ENCODE data around the gene MAN2A1.

MAN2A1 gene

DNA sequence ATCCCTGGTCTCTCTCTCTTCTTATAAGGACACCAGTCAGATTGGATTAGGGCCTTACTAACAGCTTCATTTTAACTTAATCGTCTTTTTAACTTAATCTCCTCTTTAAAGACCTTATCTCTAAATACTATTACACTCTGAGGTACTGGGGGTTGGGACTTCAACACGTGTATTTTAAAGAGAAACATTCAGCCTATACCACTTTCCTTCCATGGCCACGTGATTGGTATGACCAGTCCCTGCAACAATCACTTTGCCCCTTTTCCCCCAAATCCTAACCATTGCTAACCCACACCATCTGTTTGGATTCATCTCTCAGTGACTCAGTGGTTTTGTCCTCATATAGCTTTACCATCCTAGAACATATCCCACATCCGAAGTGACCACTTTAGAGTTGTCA, 3.8 kb upstream of the MAN2A1 start:
- no peak for FAIRE-seq

DNA sequence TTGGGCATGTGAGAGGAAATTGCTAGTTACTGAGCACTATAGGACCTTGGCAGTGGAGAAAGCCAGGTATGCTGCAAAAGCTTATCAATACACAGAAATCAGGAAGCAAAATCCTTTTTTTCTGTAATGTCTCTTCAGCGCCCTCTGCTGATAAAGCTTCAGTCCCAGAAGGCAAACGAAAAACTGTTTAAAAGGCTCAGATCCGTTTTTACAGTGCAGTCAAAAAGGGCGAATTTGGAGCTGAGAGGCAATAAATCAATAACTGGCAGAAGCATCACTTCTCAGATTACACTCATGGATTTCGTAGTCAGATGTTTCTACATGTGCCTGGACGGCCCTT, 1.1 kb upstream of the MAN2A1 start:
- no peak for FAIRE-seq

DNA sequence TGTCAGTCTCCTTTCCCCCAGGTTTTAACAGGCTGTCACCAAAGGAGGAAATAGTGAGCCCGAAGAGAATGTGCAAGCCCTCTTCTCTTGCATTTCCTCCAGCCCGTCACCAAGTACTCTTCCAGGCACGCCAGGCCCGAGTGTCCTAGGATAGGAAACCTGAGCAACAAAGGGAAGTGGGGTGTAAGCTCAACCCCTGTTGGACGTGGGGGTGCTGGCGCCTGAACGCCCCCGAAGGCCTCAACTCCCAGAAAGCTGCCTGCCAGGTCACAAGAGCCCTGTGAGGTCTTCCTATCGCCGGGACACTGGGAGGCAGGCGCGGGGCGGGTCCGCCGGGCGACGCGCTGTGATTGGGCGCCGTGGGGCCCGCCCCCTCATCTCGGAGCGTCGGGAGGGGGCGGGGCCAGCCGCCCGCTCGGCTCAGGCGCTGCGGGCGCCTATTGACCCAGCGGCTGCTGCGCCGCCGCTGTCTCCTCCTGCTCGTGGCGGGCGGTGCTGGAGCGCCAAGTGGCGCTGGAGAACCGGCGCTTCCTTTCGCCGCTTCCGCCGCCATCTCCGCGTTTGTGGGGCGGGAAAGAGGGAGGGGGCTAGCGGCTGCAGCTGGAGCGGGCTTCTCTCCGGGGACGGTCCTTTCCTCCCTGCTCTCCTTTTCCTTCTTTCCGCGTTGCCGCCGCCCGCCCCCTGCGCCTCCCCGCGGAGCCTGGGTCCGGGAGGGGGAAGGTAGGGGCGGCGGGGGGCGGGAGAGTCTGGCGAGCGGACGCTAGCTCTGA, 572 bp upstream of the MAN2A1 start:
- no peak for FAIRE-seq

DNA sequence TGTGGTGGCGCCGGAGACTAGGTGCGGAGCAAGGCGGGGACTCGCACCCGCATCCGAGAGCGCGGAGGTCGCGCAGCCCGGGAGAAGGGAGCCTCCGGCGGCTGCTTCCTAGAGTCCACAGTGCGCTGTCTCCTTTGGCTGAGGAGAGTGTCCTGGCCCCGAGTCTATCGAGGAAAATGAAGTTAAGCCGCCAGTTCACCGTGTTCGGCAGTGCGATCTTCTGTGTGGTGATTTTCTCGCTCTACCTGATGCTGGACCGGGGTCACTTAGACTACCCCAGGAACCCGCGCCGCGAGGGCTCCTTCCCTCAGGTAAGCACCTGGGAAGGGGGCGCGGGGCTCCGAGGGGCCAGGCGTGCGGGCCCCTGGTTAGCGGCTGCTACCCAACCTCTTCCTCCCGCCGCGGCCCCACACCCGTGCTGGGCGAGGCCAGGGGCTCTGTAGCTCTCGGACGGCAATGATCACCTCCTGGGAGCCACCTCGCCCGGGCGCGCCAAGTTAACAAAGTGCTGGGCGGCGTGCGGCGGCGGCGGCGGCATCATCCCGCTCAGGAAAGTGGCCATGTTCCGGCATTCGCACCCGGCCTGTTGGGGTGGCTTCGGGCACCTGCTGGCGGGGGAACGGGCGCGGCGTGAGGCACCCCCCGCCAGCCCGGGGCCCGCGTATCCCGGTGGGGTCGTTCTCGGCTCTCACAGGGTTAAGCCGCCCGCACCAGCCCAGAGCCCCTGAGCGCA, 681 bp downstream of the MAN2A1 start:
- no peak for FAIRE-seq

DNA sequence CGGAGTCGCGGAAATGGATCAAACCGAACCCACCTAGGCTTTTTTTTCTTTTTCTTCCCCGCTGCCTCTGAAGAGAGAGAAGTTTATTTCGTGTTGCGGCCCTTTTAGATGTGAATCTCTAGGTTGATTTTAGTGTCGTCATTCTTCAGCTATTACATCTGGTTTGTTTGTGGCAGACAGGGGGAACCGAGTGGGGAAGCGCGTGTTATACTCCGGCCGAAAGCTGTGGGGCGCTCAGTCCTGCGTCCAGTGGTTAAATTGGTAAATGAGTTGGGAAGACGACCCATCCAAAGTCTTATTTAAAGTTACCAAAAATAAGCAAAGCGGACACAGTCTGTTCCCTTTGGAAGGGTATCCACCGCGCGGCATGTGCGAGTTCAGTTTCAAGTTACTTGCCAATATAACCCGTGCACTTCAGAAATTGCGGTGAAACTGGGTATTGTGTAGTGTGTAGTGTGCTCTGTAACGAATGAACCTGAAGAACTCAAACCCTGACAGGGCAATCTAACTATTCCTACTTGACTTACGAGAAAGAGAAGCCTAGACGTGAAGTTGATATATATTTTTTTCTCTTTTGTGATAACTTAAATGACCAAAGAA, 1.3 kb downstream of the MAN2A1 start:
- FAIRE-seq: no peak

DNA sequence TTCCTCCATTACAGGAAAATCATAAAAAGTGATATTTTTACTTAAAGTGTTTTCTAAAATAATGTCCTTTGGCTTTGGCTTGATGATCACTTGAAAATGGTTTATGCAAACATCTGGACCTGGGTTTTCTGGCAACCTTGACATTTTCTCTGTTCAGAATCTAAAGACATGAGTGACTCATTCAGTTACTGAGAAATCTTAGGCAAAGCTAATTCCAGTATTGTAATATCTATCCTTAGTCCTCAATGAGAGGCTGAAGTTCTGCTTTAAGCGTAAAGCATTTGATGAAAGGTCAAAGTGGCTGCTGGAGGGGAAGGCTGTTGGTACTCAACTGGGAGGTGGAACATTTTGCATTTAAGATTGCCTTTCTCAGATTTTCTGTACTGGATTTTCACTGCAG, 2.3 kb downstream of the MAN2A1 start:
- no peak for FAIRE-seq

DNA sequence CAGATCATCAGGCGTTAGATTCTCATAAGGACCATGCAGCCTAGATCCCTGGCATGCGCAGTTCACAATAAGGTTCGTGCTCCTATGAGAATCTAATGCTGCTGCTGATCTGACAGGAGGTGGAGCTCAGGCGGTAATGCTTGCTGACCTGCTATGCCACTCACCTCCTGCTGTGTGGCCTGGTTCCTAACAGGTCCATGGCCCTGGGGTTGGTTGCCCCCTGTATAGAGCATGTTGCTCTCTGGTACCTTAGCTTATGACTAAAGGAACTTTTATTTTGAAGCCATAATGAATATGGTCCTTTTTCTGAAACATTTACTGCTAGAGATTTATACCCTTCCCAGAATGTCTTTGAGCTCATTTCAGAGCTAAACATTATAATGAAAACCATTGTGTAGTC, 3.1 kb downstream of the MAN2A1 start:
- no peak for FAIRE-seq

DNA sequence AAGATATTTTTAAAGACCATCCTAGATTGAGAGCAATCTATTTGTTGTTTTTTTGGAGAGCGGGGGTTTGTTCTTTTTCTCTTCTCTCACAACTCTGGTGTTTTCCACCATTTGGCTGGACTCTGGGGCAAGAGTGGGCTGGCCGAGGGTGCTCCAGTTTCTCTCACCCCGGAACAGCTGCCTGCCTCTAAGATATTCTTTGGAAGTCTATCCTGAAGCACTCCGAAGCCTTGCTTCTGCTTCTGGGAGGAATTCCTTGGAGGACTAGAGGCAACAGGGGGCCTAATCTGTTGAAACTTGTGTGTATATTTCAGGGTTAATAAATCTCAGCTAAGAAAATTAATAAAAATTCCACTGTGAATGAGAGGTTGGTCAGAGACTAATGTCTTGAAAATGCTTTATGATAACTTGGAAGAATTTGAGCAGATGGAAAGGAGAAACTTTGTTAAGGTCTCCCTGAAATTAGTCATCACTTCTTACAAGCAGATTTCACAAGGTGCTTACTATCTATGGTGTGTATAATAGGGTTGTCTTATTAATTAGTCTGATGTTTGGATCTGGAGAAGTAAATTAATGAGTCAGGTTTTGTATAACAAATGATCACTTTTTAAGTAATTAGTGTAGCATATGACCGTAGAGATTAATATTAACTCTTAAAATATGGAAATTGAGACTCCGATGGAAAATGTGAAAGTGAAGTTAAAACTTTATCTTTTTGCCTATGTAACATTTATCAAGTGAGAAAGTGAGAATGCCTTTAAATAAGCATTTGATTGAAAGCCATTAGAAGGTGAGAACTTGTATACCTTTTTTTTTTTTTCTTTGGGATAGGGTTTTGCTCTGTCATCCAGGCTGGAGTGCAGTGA, 4.0 kb downstream of the MAN2A1 start:
- FAIRE-seq: no peak

DNA sequence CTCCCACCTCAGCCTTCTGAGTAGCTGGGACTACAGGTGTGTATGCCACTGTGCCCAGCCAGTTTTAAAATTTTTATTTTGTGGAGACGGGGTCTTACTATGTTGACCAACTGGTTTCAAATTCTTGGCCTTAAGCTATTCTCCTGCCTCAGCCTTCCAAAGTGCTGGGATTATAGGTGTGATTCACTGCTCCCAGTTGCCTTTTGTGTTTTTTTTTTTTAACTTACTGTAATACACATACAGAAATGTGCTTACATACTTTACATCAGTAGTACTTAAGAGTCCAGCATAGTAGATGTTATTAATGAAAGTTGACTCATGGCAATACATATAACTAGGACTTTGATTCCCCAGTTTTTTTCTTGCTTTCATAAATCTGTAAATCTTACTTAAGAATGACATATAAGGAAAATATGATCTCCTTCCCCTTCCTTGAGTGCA, 4.7 kb downstream of the MAN2A1 start:
- FAIRE-seq: no peak

DNA sequence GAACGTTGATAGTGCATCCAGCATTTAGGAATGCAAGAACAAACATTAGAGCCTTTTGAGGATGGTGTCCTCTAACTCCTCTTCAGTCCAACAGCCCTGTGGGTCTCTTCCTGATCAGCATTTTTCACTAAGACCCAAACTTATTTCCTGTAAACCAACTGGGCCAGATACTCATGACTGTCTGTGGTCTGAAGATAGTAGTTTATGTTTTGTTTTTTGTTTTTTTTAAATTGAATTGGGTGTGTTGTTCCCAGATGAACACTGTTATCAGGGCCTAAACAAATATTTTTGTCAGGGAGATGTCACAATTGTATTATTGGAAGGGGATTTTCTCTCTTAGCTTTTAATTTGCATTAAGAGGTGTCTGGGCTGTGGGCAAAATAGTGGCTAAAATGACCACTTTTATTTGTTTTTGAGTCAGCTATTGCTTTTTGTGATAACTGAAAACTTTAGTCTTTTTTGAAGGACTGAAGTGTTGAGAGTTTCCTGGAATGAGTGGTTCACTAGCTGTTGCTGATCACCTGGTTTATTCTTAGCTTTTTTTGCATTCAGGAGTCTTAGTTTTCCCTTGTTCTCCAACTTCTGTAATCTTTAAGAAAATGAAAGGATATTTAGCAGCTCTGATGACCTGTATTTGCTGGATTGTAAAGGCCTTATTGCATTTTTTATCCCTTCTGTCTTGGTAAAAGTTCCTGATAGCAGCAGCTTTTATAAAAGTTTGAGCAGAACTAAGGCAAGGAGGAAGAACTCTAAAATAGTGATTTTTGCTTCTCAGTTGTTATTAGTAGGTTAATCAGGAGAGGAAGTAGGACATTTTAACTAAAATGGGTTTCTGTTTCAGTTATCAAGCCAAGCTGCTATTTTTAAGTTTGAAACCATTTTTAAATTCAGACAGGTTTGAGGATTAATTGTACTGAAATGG, 5.5 kb downstream of the MAN2A1 start:
- FAIRE-seq: no peak

DNA sequence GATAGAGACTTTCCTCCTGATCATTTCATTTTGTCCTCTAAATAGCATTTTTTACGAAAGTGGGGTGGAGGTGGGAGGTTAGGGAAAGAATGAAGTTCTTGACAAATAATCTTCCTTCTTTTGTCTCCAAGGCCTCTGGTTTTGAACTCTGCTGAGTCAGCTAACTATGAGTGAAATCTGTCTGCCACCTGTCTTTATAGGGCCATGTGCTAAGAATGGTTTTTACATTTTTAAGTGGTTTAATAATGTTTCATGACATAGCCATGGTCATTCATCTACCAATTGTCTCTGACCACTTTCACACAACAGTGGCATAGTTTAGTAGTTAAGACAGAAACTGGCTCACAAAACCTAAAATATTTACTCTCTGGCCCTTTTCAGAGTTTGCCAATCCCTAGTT, 7.6 kb downstream of the MAN2A1 start:
- FAIRE-seq: no peak

DNA sequence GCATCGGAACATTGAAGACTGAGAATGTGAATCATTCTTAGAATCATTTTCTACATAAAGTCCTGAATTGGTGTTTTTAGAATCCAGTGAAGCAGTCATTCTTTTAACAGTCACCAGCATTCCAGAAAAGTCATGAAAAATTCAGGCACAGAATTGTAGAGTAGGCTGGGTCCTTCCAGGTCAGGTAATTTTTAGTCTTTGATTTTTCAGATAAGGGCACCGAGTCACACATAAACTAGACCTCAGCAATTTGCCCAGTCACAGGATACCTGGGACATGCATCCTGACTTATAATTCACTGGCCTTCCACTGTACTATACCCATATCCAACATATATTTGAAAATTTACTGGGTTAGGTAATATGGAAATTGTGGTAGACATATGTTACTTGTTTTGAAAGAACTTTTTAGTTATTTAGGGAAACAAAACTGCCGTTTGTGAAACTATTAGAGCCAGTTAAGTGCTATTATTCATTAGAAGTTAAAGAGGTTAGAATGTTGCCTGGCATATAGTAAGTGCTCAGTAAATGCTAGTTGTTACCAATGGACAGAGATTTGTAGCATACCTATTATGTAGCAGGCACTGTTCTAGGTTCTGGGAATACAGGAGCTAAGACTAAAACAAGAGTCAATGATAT, 10.9 kb downstream of the MAN2A1 start:
- no peak for FAIRE-seq

DNA sequence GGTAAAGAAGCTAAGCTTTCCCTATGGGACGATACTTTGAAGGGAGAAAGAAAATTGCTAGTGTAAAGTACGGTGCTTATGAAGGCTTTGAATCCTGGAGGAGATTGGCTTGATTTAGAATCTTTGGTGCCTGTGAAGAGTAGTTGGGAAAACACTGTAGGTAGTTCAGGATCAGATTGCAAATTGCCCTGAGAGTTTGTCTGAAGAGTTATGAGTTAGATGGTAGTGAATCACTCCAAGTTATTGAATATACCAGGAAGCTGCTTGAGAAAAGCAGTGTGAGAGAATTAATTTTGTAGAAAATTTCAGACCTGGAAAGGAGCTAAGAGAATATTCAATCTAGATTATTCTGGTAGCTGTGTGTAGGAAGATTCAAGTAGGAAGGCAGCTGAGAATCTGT, 11.5 kb downstream of the MAN2A1 start:
- FAIRE-seq: no peak

DNA sequence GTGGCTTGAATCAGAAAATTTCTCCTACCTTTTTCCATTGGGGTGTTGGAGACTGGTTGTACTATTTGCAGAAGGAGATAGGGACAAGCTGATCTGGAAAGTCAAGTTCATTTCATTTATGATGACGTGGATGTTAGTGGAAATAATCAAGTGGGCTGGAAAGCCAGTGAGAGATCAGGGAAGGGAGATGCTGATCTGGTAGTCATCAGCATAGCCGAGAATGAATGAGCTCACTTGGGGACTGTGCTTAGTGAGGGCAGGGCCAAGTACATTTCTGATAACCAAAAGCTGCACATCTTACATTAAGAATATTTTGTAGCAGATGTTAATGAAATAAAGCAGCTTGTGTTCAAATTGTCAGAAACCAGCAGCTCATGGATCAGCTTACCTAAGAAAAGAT, 12.1 kb downstream of the MAN2A1 start:
- no peak for FAIRE-seq

DNA sequence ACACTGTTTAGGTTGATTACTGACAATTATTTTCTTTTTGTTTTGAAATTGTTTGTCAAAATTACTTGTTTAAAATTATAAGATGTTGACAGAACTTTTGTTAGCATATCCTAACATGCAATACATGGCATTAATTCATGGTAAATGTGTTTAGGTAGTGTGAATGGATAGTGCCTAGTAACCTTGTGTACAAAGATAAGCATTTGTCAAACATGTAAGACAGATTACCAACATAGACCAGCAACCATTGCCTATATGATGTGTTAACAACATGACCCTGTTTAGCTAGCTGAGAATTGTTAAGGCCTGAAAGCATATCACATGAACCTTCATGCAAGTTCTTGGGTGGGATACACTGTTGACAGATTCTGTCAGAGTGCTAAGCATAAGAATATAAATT, 13.4 kb downstream of the MAN2A1 start:
- FAIRE-seq: no peak

DNA sequence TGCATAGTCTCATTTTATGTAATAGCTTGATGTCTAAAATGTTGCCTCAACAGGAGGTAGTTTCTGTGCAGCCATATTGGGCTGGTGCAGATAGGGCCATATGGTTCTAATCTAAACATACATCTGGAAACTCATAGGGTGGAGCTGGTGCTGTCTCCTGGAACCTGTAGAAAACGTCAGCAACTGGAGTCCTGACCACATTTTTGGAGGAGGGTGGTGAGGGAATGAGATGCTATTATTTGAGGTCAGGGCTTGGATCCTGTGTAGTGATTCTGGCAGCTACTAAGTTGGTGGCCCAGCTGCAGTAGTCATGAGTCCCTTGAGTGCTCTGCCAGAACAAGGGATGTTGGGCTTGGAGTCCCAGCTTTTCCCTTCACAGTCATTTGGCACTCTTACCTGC, 14.1 kb downstream of the MAN2A1 start:
- no peak for FAIRE-seq

DNA sequence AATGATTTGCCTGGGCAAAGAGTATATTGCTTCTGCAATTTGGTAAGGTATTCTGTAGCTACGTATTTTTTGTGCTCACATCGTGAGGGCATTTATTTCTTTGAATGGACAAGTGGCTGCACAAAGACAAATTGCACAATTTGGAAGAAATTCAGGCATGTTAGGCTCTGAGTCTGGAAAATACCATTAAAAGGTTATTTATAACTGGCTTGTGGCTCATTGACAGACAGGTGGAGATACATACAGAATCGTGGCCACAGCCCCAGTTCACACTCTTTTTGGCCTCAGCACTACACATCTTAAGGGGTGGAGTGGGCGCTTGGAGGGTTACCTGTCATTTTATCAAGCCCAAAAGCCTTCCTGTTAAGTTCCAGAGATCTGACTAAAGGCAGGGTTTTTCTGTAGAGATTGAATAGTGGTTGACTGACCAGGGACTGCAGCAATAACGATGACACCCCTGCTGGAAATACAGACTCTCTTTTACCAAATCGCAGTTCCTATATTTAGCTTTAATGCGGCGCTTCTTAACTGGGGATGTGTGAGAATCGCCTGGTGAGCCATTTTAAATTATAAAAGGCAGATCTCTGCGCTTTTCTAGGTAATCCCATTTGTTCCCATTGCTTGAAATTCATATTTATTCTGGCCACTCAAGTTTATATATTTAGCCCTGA, 14.7 kb downstream of the MAN2A1 start:
- no peak for FAIRE-seq

DNA sequence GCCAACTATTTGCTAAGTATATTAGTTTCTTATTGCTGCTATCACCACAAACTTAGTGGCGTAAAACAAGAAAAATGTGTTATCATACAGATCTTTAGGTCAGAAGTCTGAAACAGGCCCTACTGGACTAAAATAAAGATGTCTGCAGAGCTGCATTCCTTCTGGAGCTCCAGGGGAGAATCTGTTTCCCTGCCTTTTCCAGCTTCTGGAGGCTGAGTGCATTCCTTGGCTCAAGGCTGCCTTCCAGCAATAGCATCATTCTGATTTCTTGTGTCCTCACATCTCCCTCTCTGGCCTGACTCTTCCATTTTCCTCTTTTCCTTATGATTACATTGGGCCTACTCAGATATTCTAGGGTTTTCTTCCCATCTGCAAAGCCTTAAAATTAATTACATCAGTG, 15.9 kb downstream of the MAN2A1 start:
- FAIRE-seq: no peak

DNA sequence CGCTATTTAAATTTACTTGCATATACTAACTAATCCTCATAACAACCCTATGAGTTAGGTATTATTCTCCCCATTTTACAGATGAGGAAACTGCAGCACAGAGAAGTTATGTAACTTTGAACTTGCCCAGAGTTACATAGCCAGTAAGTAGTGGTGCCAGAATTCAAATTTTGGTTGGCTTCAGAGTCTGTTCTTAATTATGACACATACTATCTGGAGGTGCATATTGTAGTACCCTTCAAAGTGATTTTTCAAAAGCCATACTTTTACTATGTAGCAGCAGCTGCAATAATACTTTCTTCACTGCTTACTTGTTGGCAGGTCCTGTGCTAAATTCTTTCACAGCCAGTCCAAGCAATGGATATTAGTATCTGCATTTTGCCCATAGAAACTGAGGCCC, 16.4 kb downstream of the MAN2A1 start:
- FAIRE-seq: no peak

DNA sequence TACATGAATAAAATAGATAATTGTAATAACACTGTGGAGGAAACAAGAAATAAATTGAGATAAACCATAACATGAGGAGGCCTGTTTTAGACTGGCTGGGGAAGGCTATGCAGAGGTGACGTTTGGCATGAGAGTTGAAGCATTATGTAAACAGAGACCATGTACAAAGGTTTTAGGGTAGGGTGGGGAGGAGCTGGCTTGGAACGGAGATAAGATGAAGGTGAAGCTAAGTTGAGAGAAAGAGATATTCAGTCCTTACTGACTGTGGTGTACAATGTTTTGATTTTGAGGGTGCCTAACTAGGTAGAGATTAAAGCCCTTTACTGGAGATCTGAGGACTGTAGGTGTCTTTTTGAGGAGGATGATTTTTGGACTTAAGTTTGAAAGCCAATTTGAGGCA, 17.8 kb downstream of the MAN2A1 start:
- FAIRE-seq: no peak

DNA sequence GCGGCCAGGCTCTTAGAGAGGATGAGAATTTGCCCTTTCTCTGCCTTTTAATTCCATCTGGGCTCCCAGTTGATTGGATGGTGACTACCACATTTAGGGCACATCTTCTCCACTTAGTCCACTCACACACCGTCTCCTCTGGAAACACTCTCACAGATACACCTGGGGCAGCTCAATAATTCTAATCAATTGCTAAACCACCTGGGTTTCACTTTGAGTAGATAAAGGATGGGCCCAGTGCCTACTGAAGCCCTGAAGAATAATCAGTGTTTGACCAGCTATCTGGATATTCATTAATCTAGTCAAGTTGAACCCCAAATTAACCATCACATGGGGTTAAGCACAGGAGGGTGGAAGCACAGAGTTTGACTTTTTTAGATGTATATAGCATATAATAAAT, 19.1 kb downstream of the MAN2A1 start:
- FAIRE-seq: no peak

Data from TTC549 (cell line).